ENCODE measurements around the gene FAM83D. TPM values are rescaled to one million over a fixed set of nuclear protein-coding genes. Genes with fewer than 3 reads are reported as not detected.
A peak's percentile ranks its signal among the peaks of the same experiment; 100 is the strongest.

The FAM83D gene
- total and polyA plus RNA-seq, 2 donors (not counting 1 experiment from before 2014, with no cell fraction given), result 0.82 to 1.7 TPM

DNA sequence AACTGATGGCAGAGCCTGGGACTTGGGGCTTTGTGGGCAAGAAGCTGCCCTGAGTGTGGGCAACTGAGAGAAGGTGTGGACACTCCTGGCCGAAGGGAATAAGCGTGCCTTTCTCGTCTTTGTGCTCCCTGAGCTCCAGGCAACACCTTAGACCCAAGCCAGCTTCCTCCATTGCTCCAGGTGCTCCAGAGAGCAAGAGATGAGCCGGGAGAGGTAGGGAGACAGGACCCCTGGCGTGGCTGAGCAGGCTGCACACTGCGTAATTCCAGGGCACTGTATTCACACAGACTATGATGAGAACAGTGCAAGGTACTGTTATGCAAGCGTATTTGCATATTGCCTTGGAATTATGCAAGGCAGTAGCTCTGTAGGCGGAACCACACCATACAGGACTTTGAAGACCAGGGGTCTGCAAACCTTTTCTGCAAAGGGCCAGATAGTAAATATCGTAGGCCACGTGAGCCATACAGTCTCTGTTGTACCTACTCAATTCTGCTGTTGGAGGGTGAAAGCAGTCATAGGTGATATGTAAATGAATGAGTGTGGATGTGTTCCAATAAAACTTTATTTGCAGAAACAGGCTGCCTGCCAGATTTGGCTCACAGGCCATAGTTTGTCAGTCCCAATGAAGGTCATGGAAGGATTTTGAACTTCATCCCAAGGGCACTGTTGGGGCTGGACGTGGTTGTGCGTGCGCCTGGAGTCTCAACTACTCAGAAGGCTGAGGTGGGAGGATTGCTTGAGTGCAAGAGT, 42.1 kb upstream of the FAM83D start:
- intact Hi-C loops (cut with micrococcal nuclease), result no loop called here
- no peak overlapping the region for H2AFZ ChIP-seq (ENCODE audit: insufficient read depth, low read depth, low read length, poor library complexity, severe bottlenecking)
- H3K79me2 ChIP-seq (ENCODE audit: control insufficient read depth, insufficient read depth, low read length), result peaks cover 100% of the 10 kb centered on the region
- H3K4me1 Mint-ChIP-seq, result peaks cover 88% of the 10 kb centered on the region
- H3K27me3 Mint-ChIP-seq, result no peaks in the 10 kb centered on the region
- H3K4me1 ChIP-seq (ENCODE audit: control insufficient read depth in 2 of 2, insufficient read depth in 2 of 2, low read length in 2 of 2), result peaks cover 84 to 96% of the 10 kb centered on the region in 2 donors
- H3K27ac Mint-ChIP-seq, result peak overlapping the region; percentile 93
- peak overlapping the region; percentile 58 for H3K4me2 ChIP-seq (replicated peaks; ENCODE audit: low read depth, low read length, poor library complexity, severe bottlenecking)
- ChIA-PET POLR2A (interaction anchor here (0.5 to 2.3 kb wide), 8 partner anchors 8 to 98 kb away, joined by 3 to 12 read pairs (median 4); partner anchors contain the start of gene PPP1R16B), CTCF (interaction anchor here (0.9 to 7.7 kb wide), 13 partner anchors 7 to 96 kb away, joined by 3 to 74 read pairs (median 8); partner anchors contain the start of gene PPP1R16B)
- H3K27ac ChIP-seq (ENCODE audit: low read length in 2 of 2), result peak overlapping the region; percentile 66 to 99
- H3K4me3 Mint-ChIP-seq, result peak overlapping the region; percentile 82
- H3K9me3 ChIP-seq (ENCODE audit: control extremely low read depth in 1 of 3, control insufficient read depth in 2 of 3, insufficient read depth in 1 of 3, low read length in 2 of 3), result peaks cover 0 to 4% (median 0%) of the 10 kb centered on the region in 3 donors
- peaks cover 25% of the 10 kb centered on the region for H4K20me1 ChIP-seq (ENCODE audit: control insufficient read depth, insufficient read depth, low read length, poor library complexity, severe bottlenecking)
- DNase-seq (no peak), ATAC-seq (ENCODE audit: low read depth) (peak; percentile 31)
- peak overlapping the region in 1 of 5 experiments; percentile 35 for H3K4me3 ChIP-seq (ENCODE audit: control extremely low read depth in 1 of 5, extremely low read depth in 1 of 5, insufficient read depth in 1 of 5, low read depth in 2 of 5, low read length in 4 of 5)
- peaks cover 0 to 34% of the 10 kb centered on the region in 2 experiments for H3K36me3 ChIP-seq (replicated peaks in 1 of 2; ENCODE audit: control extremely low read depth in 1 of 2, control insufficient read depth in 1 of 2, extremely low read depth in 1 of 2, insufficient read depth in 2 of 2, low read length in 1 of 2)
- H3K9me3 Mint-ChIP-seq (ENCODE audit: insufficient read depth), result no peaks in the 10 kb centered on the region
- TF ChIP-seq, protein P1, sequence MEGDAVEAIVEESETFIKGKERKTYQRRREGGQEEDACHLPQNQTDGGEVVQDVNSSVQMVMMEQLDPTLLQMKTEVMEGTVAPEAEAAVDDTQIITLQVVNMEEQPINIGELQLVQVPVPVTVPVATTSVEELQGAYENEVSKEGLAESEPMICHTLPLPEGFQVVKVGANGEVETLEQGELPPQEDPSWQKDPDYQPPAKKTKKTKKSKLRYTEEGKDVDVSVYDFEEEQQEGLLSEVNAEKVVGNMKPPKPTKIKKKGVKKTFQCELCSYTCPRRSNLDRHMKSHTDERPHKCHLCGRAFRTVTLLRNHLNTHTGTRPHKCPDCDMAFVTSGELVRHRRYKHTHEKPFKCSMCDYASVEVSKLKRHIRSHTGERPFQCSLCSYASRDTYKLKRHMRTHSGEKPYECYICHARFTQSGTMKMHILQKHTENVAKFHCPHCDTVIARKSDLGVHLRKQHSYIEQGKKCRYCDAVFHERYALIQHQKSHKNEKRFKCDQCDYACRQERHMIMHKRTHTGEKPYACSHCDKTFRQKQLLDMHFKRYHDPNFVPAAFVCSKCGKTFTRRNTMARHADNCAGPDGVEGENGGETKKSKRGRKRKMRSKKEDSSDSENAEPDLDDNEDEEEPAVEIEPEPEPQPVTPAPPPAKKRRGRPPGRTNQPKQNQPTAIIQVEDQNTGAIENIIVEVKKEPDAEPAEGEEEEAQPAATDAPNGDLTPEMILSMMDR (IDR thresholded peaks at IDR 0.05), result no peak
- no peak for TF ChIP-seq EZH2 (IDR thresholded peaks at IDR 0.05; ENCODE audit: borderline replicate concordance, insufficient read depth, low read depth, low read length, poor library complexity, severe bottlenecking)
- H3K27me3 ChIP-seq (replicated peaks in 1 of 4; ENCODE audit: control extremely low read depth in 1 of 4, control insufficient read depth in 3 of 4, insufficient read depth in 4 of 4, low read length in 3 of 4), result no peaks in the 10 kb centered on the region
- no peak overlapping the region for H3K9ac ChIP-seq (ENCODE audit: low read length)
- 93% methylated on average over 8 of the region's 13 CpGs for WGBS (ENCODE audit: insufficient coverage)

DNA sequence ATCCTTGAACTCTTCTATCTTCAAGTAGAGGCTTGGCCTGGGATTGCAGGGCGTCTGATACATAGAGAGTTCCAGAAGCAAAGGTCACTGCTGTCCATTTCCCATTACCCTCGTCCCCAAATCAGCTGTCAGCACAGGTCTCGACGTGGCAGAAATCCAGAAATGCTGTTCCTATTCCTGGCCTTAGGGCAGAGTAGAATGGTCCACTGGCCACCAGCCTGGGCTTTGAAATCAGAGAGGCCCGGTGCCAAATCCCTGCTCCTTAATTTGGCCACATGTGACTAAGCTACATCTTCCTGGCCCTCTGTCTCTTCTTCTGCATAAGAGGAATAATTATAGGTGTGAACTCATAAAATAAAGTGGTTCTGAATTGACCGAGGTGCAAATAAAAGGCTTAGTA, 40.9 kb upstream of the FAM83D start:
- Mint-ChIP-seq H3K4me1 (peaks cover 84% of the 10 kb centered on the region), H3K9me3 (ENCODE audit: insufficient read depth) (no peaks in the 10 kb centered on the region), H3K27ac (peak overlapping the region; percentile 79), H3K27me3 (no peaks in the 10 kb centered on the region), H3K4me3 (peak overlapping the region; percentile 8)
- CTCF ChIA-PET, result interaction anchor here (1.0 to 11.0 kb wide), 7 partner anchors 8 to 79 kb away, joined by 3 to 131 read pairs (median 7); partner anchors contain the start of gene PPP1R16B
- ATAC-seq (ENCODE audit: low read depth) (no peak), DNase-seq (no peak)
- POLR2A ChIA-PET, result interaction anchor here (0.9 to 2.0 kb wide), 4 partner anchors 7 to 80 kb away, joined by 3 to 12 read pairs (median 8); partner anchors contain the start of gene PPP1R16B
- Histone ChIP-seq H3K4me3 (ENCODE audit: control extremely low read depth in 1 of 5, extremely low read depth in 1 of 5, insufficient read depth in 1 of 5, low read depth in 2 of 5, low read length in 4 of 5) (no peak overlapping the region), H3K9me3 (ENCODE audit: control extremely low read depth in 1 of 3, control insufficient read depth in 2 of 3, insufficient read depth in 1 of 3, low read length in 2 of 3) (peaks cover 0 to 4% (median 0%) of the 10 kb centered on the region in 3 donors), H3K4me2 (replicated peaks; ENCODE audit: low read depth, low read length, poor library complexity, severe bottlenecking) (peak overlapping the region; percentile 27), H4K20me1 (ENCODE audit: control insufficient read depth, insufficient read depth, low read length, poor library complexity, severe bottlenecking) (peaks cover 25% of the 10 kb centered on the region), H3K27me3 (replicated peaks in 1 of 4; ENCODE audit: control extremely low read depth in 1 of 4, control insufficient read depth in 3 of 4, insufficient read depth in 4 of 4, low read length in 3 of 4) (no peaks in the 10 kb centered on the region), H3K79me2 (ENCODE audit: control insufficient read depth, insufficient read depth, low read length) (peaks cover 100% of the 10 kb centered on the region), H3K4me1 (ENCODE audit: control insufficient read depth in 2 of 2, insufficient read depth in 2 of 2, low read length in 2 of 2) (peaks cover 72 to 93% of the 10 kb centered on the region in 2 donors), H3K9ac (ENCODE audit: low read length) (no peak overlapping the region), H3K27ac (ENCODE audit: low read length in 2 of 2) (peak overlapping the region in 1 of 2 donors; percentile 28), H3K36me3 (replicated peaks in 1 of 2; ENCODE audit: control extremely low read depth in 1 of 2, control insufficient read depth in 1 of 2, extremely low read depth in 1 of 2, insufficient read depth in 2 of 2, low read length in 1 of 2) (peaks cover 0 to 39% of the 10 kb centered on the region in 2 experiments), H2AFZ (ENCODE audit: insufficient read depth, low read depth, low read length, poor library complexity, severe bottlenecking) (no peak overlapping the region)
- WGBS (ENCODE audit: insufficient coverage), result 90% methylated on average over 4 of the region's 6 CpGs
- intact Hi-C loops (cut with micrococcal nuclease), result no loop called here
- TF ChIP-seq, protein P1 (IDR thresholded peaks at IDR 0.05), result no peak
- no peak for TF ChIP-seq EZH2 (IDR thresholded peaks at IDR 0.05; ENCODE audit: borderline replicate concordance, insufficient read depth, low read depth, low read length, poor library complexity, severe bottlenecking)
